GM12873 (cell line): ENCODE data around the gene SYNPR.

ENCODE experiments used
- TF ChIP-seq, protein P1 (sequence below): IDR thresholded peaks from 2 replicates; pipeline ENCODE4 v1.5.1; 2012; ENCODE audit warnings: low read depth, mild to moderate bottlenecking, moderate library complexity, low read length, control low read depth; ENCODE audit not compliant: insufficient read depth; ENCODE audit errors: missing control alignments

Gene SYNPR

DNA sequence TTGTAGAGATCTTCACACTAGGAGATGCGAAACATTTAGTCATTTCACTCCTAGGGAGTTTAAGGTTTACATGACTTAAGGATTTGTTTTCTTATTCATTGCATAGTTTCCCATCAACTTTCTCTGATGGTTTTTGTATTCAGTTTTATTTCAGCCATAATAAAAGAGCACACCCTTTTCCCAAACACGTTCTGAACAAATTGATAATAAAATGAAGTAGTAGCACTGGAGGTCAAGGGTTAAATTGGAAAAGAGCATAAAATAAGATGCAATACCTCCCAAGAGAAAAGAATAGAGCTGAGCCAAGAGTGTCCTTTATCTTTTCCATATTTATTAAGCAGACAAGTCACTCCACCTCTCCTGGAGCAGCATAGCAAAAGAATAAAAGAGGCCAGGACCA, 104.9 kb downstream of the SYNPR start:
- TF ChIP-seq, protein P1, sequence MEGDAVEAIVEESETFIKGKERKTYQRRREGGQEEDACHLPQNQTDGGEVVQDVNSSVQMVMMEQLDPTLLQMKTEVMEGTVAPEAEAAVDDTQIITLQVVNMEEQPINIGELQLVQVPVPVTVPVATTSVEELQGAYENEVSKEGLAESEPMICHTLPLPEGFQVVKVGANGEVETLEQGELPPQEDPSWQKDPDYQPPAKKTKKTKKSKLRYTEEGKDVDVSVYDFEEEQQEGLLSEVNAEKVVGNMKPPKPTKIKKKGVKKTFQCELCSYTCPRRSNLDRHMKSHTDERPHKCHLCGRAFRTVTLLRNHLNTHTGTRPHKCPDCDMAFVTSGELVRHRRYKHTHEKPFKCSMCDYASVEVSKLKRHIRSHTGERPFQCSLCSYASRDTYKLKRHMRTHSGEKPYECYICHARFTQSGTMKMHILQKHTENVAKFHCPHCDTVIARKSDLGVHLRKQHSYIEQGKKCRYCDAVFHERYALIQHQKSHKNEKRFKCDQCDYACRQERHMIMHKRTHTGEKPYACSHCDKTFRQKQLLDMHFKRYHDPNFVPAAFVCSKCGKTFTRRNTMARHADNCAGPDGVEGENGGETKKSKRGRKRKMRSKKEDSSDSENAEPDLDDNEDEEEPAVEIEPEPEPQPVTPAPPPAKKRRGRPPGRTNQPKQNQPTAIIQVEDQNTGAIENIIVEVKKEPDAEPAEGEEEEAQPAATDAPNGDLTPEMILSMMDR, result no peak

DNA sequence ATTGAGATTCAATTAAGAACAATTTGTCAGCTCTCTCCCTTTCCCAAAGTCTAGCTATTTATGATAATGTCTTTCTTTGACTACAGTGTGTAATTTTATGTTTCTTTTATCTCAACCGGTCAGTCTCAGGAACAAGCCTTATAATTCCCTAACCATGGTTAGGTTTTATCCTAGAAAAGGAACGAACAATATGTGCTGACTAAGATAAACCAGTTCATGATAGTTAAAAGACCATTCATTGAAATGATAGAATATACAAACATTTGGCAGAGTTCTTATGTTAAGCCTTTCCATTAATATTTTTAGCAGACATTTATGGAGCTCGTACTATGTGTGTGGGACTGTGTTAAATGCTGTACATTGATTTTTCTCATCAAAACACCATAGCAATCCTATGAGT, 106.3 kb downstream of the SYNPR start:
- TF ChIP-seq, protein P1, result no peak

DNA sequence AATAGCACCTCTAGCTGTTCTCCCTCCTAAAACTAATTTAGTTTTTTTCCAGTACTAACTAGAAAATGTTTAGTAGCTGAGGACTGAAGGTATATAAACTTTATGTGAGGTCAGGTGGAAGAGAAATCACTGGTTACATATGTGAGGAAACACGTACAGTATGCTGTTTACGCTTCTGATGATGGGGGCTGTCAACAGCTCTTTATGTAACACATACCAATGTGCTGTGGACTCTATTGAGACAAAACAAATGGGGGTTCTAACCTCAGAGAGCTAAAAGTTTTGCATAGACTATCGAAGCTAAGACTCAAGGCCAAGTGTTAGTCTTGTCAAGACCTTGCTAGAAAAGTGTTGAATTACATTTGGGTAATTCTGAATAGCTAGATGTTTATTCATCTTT, 107.5 kb downstream of the SYNPR start:
- TF ChIP-seq, protein P1, result no peak

DNA sequence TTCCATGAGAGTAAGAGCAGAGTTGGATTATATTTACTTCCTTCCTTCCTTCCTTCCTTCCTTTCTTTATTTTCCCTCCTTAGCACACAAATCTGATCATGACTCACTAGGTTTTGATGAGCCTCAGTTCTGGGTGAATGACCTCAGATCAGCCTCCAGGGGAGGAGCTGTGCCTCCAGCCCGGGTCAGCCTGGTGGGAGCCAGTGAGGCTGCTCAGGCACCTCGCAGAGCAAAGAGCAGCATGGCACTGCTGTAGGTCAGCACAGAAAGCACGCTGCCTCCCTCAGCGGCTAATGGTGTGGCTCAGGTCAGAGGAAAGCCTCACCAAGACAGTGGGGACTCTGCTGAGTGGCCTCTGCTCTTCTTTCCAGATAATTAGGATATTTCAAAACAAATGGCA, 108.5 kb downstream of the SYNPR start:
- TF ChIP-seq, protein P1, result no peak

DNA sequence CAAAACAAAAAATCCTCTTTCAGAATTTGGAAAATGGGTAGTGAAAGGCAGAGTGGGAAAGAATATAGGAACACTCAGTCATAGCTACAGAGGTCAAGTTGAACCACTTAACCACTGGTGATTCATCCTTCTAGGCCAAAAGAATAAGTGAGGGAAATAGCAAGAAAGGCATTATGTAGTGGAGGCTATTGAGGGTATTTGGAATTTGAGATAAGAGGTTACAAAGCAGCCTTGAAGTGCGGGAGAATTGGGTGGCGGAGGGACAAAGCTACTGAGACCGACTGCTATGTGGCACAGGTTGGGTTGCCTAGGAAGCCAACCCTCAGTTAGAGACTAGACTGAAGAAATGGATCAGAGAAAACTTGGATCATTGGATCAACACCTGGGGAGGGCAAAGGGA, 109.5 kb downstream of the SYNPR start:
- TF ChIP-seq, protein P1, result no peak

DNA sequence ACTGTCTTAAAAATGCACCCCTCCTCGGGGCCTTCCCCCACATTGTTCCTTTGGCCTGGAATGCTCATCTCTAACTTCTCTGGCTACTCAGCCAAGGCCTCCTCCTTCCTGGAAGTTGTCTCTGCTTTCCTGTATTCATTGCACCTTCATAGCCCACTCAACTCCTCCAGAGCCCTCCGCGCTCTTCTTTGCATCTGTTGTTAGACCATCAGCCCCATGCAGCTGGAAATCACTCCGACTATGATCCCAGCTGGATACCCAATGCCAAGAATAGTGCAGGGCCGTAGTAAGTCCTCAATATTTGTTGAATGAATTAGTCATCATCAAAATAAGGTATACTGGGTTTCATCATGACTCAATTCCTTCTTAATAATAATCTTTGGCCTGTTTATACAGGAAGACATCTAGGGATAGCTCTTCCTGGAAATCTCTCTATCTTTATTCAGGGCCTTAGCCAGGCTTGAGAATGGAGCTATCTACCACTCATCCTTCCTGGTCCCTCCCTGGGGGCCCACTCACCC, 112.7 kb downstream of the SYNPR start:
- TF ChIP-seq, protein P1, result no peak

DNA sequence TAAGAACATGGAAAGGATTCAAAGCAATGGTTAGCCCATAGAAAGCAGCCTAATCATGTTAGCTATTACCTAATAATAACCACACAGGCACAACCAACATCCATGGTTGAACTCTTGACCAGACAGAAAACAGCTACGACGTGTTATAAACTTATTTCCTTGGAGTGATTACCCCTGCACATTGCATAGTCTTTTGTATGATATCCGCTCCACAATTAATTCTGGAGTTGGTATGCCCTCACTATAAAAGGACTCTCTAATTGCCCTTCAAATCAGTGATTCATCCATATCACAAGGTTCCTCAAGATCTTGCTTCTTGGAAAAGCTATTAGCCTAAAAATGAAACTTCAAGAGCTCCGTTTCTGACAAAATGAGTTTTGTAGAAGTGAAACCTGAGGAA, 117.9 kb downstream of the SYNPR start:
- TF ChIP-seq, protein P1, result no peak
